OCI-LY7 (cell line): Measurements from ENCODE around the gene PODXL. TPM values are rescaled to one million over a fixed set of nuclear protein-coding genes. Genes with fewer than 3 reads are reported as not detected.

ENCODE experiments used
- BruUV-seq: library from RNA; stranded (reverse); fragments of 400-500 nt; replicated peaks from 2 replicates; lab custom pipeline; 2021; lab: Mats Ljungman, UMichigan
- CTCF ChIA-PET: fragments of 300-600 bp; sonication (Branson Sonifier 250); formaldehyde crosslinking; loops from one replicate; lab custom pipeline; 2022; ENCODE audit warnings: antibody characterized with exemption; ENCODE audit not compliant: unreplicated experiment; lab: Charles Lee
- POLR2A ChIA-PET: fragments of 300-600 bp; sonication (Branson Sonifier 250); formaldehyde crosslinking; loops from one replicate; lab custom pipeline; 2022; ENCODE audit warnings: antibody characterized with exemption; lab: Charles Lee
- DNase-seq: peaks from one replicate; pipeline ENCODE4 v3.0.0-alpha.2; 2015; ENCODE audit warnings: low spot score
- H2AFZ ChIP-seq: fragments of 200-600 bp; sonication (generic), shearing (Covaris generic); 2 replicates; pipeline ENCODE4 v1.6.1; 2014; ENCODE audit warnings: mild to moderate bottlenecking, antibody characterized with exemption, low read length, moderate library complexity
- H3K27ac ChIP-seq: fragments of 200-600 bp; sonication (generic); 2 replicates; pipeline ENCODE4 v1.5.1; 2014; ENCODE audit warnings: mixed run types, low read depth, mild to moderate bottlenecking, moderate library complexity, low read length, inconsistent platforms; ENCODE audit not compliant: poor library complexity, severe bottlenecking
- H3K36me3 ChIP-seq: fragments of 200-600 bp; sonication (generic); 2 replicates; pipeline ENCODE4 v1.6.1; 2014; ENCODE audit warnings: mild to moderate bottlenecking, antibody characterized with exemption, low read length, moderate library complexity, mixed read lengths; ENCODE audit not compliant: insufficient read depth
- H3K4me1 ChIP-seq: fragments of 200-600 bp; sonication (generic); 2 replicates; pipeline ENCODE4 v1.5.1; 2014; ENCODE audit warnings: mild to moderate bottlenecking, low read length; ENCODE audit not compliant: insufficient read depth, poor library complexity, severe bottlenecking
- H3K4me2 ChIP-seq: fragments of 200-600 bp; sonication (generic); 2 replicates; pipeline ENCODE4 v1.6.1; 2014; ENCODE audit warnings: mild to moderate bottlenecking, low read length
- H3K4me3 ChIP-seq: fragments of 200-600 bp; sonication (generic); 2 replicates; pipeline ENCODE4 v1.5.1; 2014; ENCODE audit warnings: mild to moderate bottlenecking, low read depth, low read length; ENCODE audit not compliant: poor library complexity, severe bottlenecking
- H3K79me2 ChIP-seq: fragments of 200-600 bp; sonication (generic); 2 replicates; pipeline ENCODE4 v1.6.1; 2016; ENCODE audit warnings: low read depth, mild to moderate bottlenecking, low read length, moderate library complexity, mixed read lengths; ENCODE audit not compliant: insufficient read depth
- H3K9me2 ChIP-seq: fragments of 200-600 bp; sonication (generic); 2 replicates; pipeline ENCODE4 v1.6.1; 2016; ENCODE audit warnings: mild to moderate bottlenecking, low read length, mixed read lengths; ENCODE audit not compliant: insufficient read depth
- H3K9me3 ChIP-seq: fragments of 200-600 bp; sonication (generic); 2 replicates; pipeline ENCODE4 v1.6.1; 2014; ENCODE audit warnings: mild to moderate bottlenecking, mixed run types, low read length, mixed read lengths
- H4K20me1 ChIP-seq: fragments of 200-600 bp; sonication (generic); 2 replicates; pipeline ENCODE4 v1.6.1; 2014; ENCODE audit warnings: mild to moderate bottlenecking, antibody characterized with exemption, low read length, moderate library complexity, mixed read lengths; ENCODE audit not compliant: insufficient read depth
- CTCF ChIP-seq: fragments of 200-600 bp; sonication (generic); conservative IDR thresholded peaks from 2 replicates; pipeline ENCODE4 v1.5.1; 2014; ENCODE audit warnings: mild to moderate bottlenecking, antibody characterized with exemption, low read length, moderate library complexity, mixed read lengths
- EZH2phosphoT487 ChIP-seq: fragments of 200-600 bp; sonication (generic); IDR thresholded peaks from 2 replicates; pipeline ENCODE4 v1.6.1; 2018; ENCODE audit warnings: low read depth, borderline replicate concordance, mild to moderate bottlenecking, mixed run types, antibody characterized with exemption, low read length, moderate library complexity, mixed read lengths
- intact Hi-C: fragments of 100-400 bp; cut with micrococcal nuclease; formaldehyde crosslinking; loops from one replicate; pipeline ENCODE4 v1.10.0; 2022; ENCODE audit not compliant: unreplicated experiment
- total RNA-seq, 2 experiments: library from RNA; depleted of rRNA in 1 of 2; stranded (reverse); fragments of >200 nt in 1 of 2; shearing (Covaris generic) in 1 of 2; gene quantifications; 2 replicates each; pipeline ENCODE4 v1.2.3, GENCODE V29; 2014 to 2022

Gene PODXL
- total RNA-seq, 2 experiments from 2014 or later: 0.32 to 2.1 TPM

GRCh38 chr7:131536361-131536849 lies 20.0 kb downstream of the PODXL start:
- BruUV-seq: no TSS peak
- Histone ChIP-seq H3K9me3 (no peaks in the 10 kb centered on the region), H3K4me2 (no peak overlapping the region), H3K4me1 (no peaks in the 10 kb centered on the region), H3K9me2 (no peaks in the 10 kb centered on the region), H2AFZ (no peak overlapping the region), H3K27ac (no peak overlapping the region), H4K20me1 (no peaks in the 10 kb centered on the region), H3K79me2 (no peaks in the 10 kb centered on the region), H3K4me3 (no peak overlapping the region), H3K36me3 (no peaks in the 10 kb centered on the region)
- DNase-seq: no peak
- intact Hi-C loops: no loop called here
- ChIA-PET POLR2A (no interaction called here), CTCF (no interaction called here)
- TF ChIP-seq EZH2phosphoT487: no peak
- TF ChIP-seq CTCF: no peak

- H4K20me1 ChIP-seq: no peaks in the 10 kb centered on the region
- H3K27ac ChIP-seq: no peak overlapping the region
- H3K9me2 ChIP-seq: no peaks in the 10 kb centered on the region
- ChIA-PET POLR2A (interaction anchor here (0.6 kb wide), 1 partner anchor 406 kb away, joined by 3 read pairs; no protein-coding TSS in a partner anchor), CTCF (interaction anchor here (0.6 kb wide), 2 partner anchors 31 to 519 kb away, joined by 3 to 4 read pairs; no protein-coding TSS in a partner anchor)
- no peak overlapping the region for H3K4me3 ChIP-seq
- no peak overlapping the region for H2AFZ ChIP-seq
- TF ChIP-seq EZH2phosphoT487: no peak
- no peaks in the 10 kb centered on the region for H3K4me1 ChIP-seq
- DNase-seq: no peak
- no TSS peak for BruUV-seq
- intact Hi-C loops: no loop called here
- H3K79me2 ChIP-seq: no peaks in the 10 kb centered on the region
- H3K9me3 ChIP-seq: no peaks in the 10 kb centered on the region
- no peak overlapping the region for H3K4me2 ChIP-seq
- H3K36me3 ChIP-seq: no peaks in the 10 kb centered on the region
Observed at GRCh38 chr7:131533566-131534561, 22.6 kb downstream of the PODXL start.

- CTCF ChIA-PET: interaction anchor here (0.6 kb wide), 1 partner anchor 1010 kb away, joined by 3 read pairs; no protein-coding TSS in a partner anchor
- H3K9me2 ChIP-seq: no peaks in the 10 kb centered on the region
- no peak for DNase-seq
- no peaks in the 10 kb centered on the region for H3K36me3 ChIP-seq
- POLR2A ChIA-PET: no interaction called here
- no TSS peak for BruUV-seq
- no peak overlapping the region for H3K27ac ChIP-seq
- intact Hi-C loops: no loop called here
- no peak overlapping the region for H3K4me2 ChIP-seq
- H3K79me2 ChIP-seq: no peaks in the 10 kb centered on the region
- TF ChIP-seq CTCF: no peak
- TF ChIP-seq EZH2phosphoT487: no peak
- H2AFZ ChIP-seq: no peak overlapping the region
- H3K9me3 ChIP-seq: no peaks in the 10 kb centered on the region
- no peaks in the 10 kb centered on the region for H3K4me1 ChIP-seq
- no peak overlapping the region for H3K4me3 ChIP-seq
- no peaks in the 10 kb centered on the region for H4K20me1 ChIP-seq
Observed at GRCh38 chr7:131533151-131533559, 23.3 kb downstream of the PODXL start.
